Fibroblast of pulmonary artery (primary cell): Measurements from ENCODE around the gene CCL19.

Experiments
- DNase-seq: peaks from one replicate; pipeline ENCODE4 v3.0.0-alpha.2; 2010; ENCODE audit warnings: low read depth
- H3K4me3 ChIP-seq: replicated peaks from 2 replicates; pipeline ENCODE4 v1.5.1; 2011; ENCODE audit warnings: low read depth, mild to moderate bottlenecking, control low read depth, low read length, moderate library complexity
- TF ChIP-seq, protein P1 (sequence below): IDR thresholded peaks from 2 replicates; pipeline ENCODE4 v1.5.1; 2011; ENCODE audit warnings: mild to moderate bottlenecking, control low read depth, low read length, inconsistent platforms; ENCODE audit errors: missing control alignments

Gene CCL19

DNA sequence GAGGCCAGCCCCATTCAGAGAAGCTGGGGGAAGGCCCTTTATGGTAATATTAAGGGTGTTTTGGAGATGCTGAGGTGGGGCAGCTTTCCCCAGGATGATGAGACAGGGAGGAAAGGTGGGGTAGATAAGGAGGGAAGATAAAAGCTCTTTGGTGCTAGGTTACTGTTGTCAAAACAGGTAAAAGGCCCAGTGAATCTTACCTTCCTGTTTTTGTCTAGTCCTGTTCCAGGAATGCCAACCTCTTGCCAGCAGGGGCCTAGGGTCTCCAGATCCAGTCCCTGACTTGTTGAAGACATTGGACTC lies 27.8 kb downstream of the CCL19 start:
- TF ChIP-seq, protein P1, sequence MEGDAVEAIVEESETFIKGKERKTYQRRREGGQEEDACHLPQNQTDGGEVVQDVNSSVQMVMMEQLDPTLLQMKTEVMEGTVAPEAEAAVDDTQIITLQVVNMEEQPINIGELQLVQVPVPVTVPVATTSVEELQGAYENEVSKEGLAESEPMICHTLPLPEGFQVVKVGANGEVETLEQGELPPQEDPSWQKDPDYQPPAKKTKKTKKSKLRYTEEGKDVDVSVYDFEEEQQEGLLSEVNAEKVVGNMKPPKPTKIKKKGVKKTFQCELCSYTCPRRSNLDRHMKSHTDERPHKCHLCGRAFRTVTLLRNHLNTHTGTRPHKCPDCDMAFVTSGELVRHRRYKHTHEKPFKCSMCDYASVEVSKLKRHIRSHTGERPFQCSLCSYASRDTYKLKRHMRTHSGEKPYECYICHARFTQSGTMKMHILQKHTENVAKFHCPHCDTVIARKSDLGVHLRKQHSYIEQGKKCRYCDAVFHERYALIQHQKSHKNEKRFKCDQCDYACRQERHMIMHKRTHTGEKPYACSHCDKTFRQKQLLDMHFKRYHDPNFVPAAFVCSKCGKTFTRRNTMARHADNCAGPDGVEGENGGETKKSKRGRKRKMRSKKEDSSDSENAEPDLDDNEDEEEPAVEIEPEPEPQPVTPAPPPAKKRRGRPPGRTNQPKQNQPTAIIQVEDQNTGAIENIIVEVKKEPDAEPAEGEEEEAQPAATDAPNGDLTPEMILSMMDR: no peak
- no peak for DNase-seq

DNA sequence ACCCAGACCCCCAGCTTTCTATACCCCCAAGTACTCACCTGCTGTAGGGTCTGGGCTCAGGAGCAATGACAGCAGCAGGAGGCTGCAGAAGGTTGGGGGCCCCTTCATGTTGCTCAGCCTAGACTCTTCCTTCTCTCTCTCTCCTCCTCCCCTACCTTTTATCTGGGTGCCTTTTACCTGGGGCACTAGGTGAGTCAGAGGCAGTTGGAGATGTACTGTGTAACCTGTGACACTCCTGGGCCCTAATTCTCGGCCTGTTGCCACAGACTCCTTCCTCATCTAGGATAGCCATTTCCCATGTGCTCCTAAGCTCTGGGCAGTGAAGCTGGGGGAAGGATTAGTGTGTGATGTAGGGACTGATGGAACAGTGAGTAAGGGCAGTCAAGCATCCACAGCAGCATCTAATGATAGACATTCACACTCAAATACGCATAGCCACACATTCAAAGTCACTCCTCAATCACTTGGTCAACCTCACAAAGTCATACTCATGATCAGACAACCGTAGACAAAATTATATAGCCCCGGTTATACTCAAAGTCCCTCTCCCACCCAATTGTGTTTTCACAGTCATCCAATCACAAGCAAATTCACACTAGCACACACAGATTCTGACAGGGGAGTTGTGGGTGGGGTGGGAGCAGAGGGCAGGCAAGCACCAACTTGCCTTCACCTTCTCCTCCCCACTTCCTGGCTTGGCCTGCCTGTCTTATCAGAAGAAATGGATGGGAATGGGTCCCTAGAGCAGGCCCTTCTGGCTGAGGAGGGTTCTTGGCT lies 28.4 kb downstream of the CCL19 start, which contains the start of gene CCL27:
TSS of gene CCL27 (minus strand) at position 132 of the 777 bp plus-strand sequence. CDS start at position 108, 24 bp downstream.
- H3K4me3 ChIP-seq: no peak within 1 kb of the TSS
- TF ChIP-seq, protein P1: no peak
- no peak for DNase-seq

More for the DNA sequence above, 27.8 kb downstream of the CCL19 start:
- H3K4me3 ChIP-seq: no peak overlapping the region

DNA sequence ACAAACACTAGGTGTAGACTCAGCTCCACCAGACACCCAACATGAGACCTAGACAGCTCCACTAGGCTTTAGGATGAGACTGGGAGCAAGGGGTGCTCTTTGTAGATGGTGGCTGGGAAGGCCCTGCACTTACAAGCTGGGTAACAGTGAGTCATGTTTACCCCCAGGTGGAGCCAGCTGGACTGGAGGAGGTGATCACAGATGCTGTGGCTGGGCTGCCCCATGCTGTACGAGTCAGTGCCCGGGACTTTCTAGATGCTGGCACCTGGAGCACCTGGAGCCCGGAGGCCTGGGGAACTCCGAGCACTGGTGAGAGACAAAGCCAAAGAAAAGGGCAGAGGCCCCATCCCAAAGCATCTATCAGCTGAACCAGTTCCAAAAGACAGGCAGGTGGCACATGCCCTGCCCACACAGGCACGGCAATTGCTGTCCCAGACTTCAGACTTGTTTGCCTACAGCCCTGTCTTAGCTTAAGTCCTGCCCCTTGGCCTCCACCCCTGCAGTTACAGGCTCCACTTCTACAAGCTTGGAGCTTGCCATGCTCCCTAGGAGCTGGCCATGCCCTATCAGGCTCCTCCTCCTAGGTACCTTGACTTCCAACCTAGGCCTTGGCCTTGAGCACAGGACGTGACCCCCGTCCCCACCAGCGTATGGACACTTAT lies 31.4 kb downstream of the CCL19 start:
- TF ChIP-seq, protein P1: no peak
- no peak overlapping the region for H3K4me3 ChIP-seq

DNA sequence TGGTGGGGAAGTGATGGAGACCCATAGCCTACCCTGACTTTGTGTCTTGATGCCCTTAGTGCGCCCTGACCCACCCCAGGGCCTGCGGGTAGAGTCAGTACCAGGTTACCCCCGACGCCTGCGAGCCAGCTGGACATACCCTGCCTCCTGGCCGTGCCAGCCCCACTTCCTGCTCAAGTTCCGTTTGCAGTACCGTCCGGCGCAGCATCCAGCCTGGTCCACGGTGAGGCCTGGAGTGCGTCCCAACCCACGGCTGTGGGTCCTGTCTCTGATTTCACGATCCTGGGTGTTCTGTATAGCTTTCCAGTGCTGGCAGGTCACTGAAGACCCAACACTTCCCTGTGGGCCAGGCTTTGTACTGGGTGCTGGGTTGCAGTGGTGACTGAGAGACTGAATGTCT lies 32.6 kb downstream of the CCL19 start:
- no peak overlapping the region for H3K4me3 ChIP-seq
- no peak for DNase-seq
- TF ChIP-seq, protein P1: no peak

More for the DNA sequence above, 31.4 kb downstream of the CCL19 start:
- no peak for DNase-seq

DNA sequence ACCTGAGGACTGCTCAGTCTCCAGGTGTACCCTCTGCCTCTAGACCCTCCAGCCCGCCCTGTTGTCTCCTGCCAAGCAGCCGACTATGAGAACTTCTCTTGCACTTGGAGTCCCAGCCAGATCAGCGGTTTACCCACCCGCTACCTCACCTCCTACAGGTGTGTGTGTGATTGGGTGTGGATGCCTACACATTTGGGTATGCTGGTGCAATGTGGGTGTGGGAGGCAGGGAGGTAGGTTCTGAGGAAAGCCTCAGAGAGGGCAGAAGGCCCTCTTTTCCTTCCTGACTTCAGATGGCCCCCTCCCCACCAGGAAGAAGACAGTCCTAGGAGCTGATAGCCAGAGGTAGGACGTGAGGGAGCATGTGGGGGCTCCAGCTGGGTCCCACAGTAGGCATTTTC lies 34.1 kb downstream of the CCL19 start:
- DNase-seq: no peak
- no peak overlapping the region for H3K4me3 ChIP-seq
- TF ChIP-seq, protein P1: no peak

DNA sequence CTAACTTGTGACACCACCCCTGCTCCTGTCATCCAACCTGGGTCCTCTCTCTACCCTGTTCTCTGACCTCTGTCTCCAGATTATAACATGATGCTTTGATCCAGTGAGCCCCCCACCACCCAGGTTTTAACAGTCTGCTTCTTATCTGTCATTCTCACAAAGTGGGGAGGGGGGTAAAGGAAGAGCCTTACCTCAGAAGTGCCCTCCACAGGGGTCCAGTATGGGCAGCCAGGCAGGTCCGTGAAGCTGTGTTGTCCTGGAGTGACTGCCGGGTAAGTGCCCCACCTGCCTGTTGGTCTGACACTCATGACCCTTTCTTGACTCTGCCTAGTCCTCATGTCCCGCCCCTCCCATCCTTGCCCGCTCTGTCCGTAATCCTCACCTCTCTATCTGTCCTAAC lies 35.7 kb downstream of the CCL19 start:
- DNase-seq: no peak
- H3K4me3 ChIP-seq: no peak overlapping the region
- TF ChIP-seq, protein P1: no peak
